HCT116 (cell line): ENCODE measurements around the gene STYXL1. TPM values are rescaled to one million over a fixed set of nuclear protein-coding genes. Genes with fewer than 3 reads are reported as not detected.

Experiments
- ATAC-seq: fragments of 200-7000 bp; cut with Tn5 transposase; 2 replicates; pipeline ENCODE4 v1.9.1; 2020; ENCODE audit warnings: mild to moderate bottlenecking, moderate library complexity
- BruUV-seq: library from RNA; stranded (reverse); fragments of 400-500 nt; replicated peaks from 2 replicates; lab custom pipeline; 2021; lab: Mats Ljungman, UMichigan
- CTCF ChIA-PET: fragments of 300-600 bp; sonication (Branson Sonifier 250); formaldehyde crosslinking; loops from one replicate; lab custom pipeline; 2021; ENCODE audit warnings: antibody characterized with exemption; lab: Charles Lee
- POLR2A ChIA-PET: fragments of 300-600, 350-600 bp; sonication (Branson Sonifier 250); formaldehyde crosslinking; loops from one replicate; lab custom pipeline; 2021; ENCODE audit warnings: antibody characterized with exemption; lab: Charles Lee
- RAD21 ChIA-PET, 2 experiments: fragments of 300-600 bp; sonication (Branson Sonifier 250); formaldehyde crosslinking; loops; one replicate each; lab custom pipeline; 2023; ENCODE audit warnings: low total read pairs in 2 of 2; ENCODE audit not compliant: uncharacterized antibody in 2 of 2, unreplicated experiment in 2 of 2, low non-redundant PET in 1 of 2; lab: Charles Lee
- DNase-seq: peaks from one replicate; pipeline ENCODE4 v3.0.0-alpha.2; 2010; ENCODE audit warnings: low read depth, low spot score
- H2AFZ ChIP-seq: fragments of 200-600 bp; shearing (Covaris generic), sonication (generic); 2 replicates; pipeline ENCODE4 v1.6.1; 2017; ENCODE audit warnings: low read depth, mixed run types, mixed read lengths, antibody characterized with exemption, low read length; ENCODE audit not compliant: poor library complexity, severe bottlenecking
- H3K27ac ChIP-seq: 2 replicates; pipeline ENCODE4 v1.5.1; 2012; ENCODE audit warnings: low read depth, low read length
- H3K27me3 ChIP-seq: fragments of 200-600 bp; sonication (generic); 2 replicates; pipeline ENCODE4 v1.6.1; 2016; ENCODE audit warnings: mixed run types, low read length, mixed read lengths; ENCODE audit not compliant: insufficient read depth
- H3K36me3 ChIP-seq, 2 experiments: fragments of 200-500 bp in 1 of 2; fragments of 200-600 bp in 1 of 2; sonication (Bioruptor generic) in 1 of 2; sonication (generic) in 1 of 2; 2 replicates each; pipeline versions ENCODE4 v1.5.1 to v1.6.1; 2014 to 2016; ENCODE audit warnings: low read length in 2 of 2, inconsistent platforms in 1 of 2, mixed read lengths in 1 of 2, mixed run types in 1 of 2; ENCODE audit not compliant: insufficient read depth in 2 of 2, control insufficient read depth in 1 of 2
- H3K4me1 ChIP-seq, 2 experiments: fragments of 200-600 bp in 1 of 2; sonication (generic) in 1 of 2; 2 replicates each; pipeline versions ENCODE4 v1.5.1 to v1.6.1; 2012 to 2017; ENCODE audit warnings: low read length in 2 of 2, inconsistent platforms in 1 of 2, mild to moderate bottlenecking in 1 of 2, mixed read lengths in 1 of 2, mixed run types in 1 of 2, moderate library complexity in 1 of 2; ENCODE audit not compliant: insufficient read depth in 2 of 2, control insufficient read depth in 1 of 2
- H3K4me2 ChIP-seq: fragments of 200-600 bp; sonication (generic); 2 replicates; pipeline ENCODE4 v1.6.1; 2017; ENCODE audit warnings: mixed run types, low read length, mixed read lengths
- H3K4me3 ChIP-seq, 2 experiments: fragments of 200-600 bp in 1 of 2; sonication (generic) in 1 of 2; replicated peaks in 1 of 2; 2 replicates each; pipeline ENCODE4 v1.5.1; 2011 to 2016; ENCODE audit warnings: low read length in 2 of 2, control low read depth in 1 of 2, low read depth in 1 of 2, mild to moderate bottlenecking in 1 of 2, mixed read lengths in 1 of 2, mixed run types in 1 of 2
- H3K79me2 ChIP-seq: fragments of 200-600 bp; sonication (generic); 2 replicates; pipeline ENCODE4 v1.6.1; 2017; ENCODE audit warnings: mild to moderate bottlenecking, mixed run types, low read length, moderate library complexity, mixed read lengths; ENCODE audit not compliant: insufficient read depth
- H3K9ac ChIP-seq: fragments of 200-600 bp; sonication (generic); 2 replicates; pipeline ENCODE4 v1.6.1; 2016; ENCODE audit warnings: low read length, mixed read lengths
- H3K9me2 ChIP-seq: fragments of 200-600 bp; sonication (generic), shearing (Covaris generic); 2 replicates; pipeline ENCODE4 v1.6.1; 2017; ENCODE audit warnings: mixed run types, mild to moderate bottlenecking, moderate library complexity; ENCODE audit not compliant: insufficient read depth
- H3K9me3 ChIP-seq, 2 experiments: fragments of 200-500 bp in 1 of 2; fragments of 200-600 bp in 1 of 2; sonication (Bioruptor generic) in 1 of 2; sonication (generic) in 1 of 2; 2 replicates each; pipeline ENCODE4 v1.6.1; 2014 to 2017; ENCODE audit warnings: low read length in 2 of 2, mixed read lengths in 2 of 2, inconsistent platforms in 1 of 2, low read depth in 1 of 2, mild to moderate bottlenecking in 1 of 2, mixed run types in 1 of 2, moderate library complexity in 1 of 2; ENCODE audit not compliant: control insufficient read depth in 1 of 2, insufficient read depth in 1 of 2
- H4K20me1 ChIP-seq: fragments of 200-600 bp; sonication (generic), shearing (Covaris generic); 2 replicates; pipeline ENCODE4 v1.6.1; 2017; ENCODE audit warnings: mixed run types, mild to moderate bottlenecking, moderate library complexity; ENCODE audit not compliant: insufficient read depth
- ATF3 ChIP-seq: IDR thresholded peaks from 2 replicates; pipeline ENCODE4 v1.6.1; 2012
- CBX3 ChIP-seq: IDR thresholded peaks from 2 replicates; pipeline ENCODE4 v1.6.1; 2012; ENCODE audit warnings: low read depth
- CEBPB ChIP-seq: IDR thresholded peaks from 2 replicates; pipeline ENCODE4 v1.6.1; 2012; ENCODE audit warnings: low read depth
- ELF1 ChIP-seq: IDR thresholded peaks from 2 replicates; pipeline ENCODE4 v1.6.1; 2012; ENCODE audit warnings: low read depth, borderline replicate concordance
- EZH2 ChIP-seq: fragments of 200-600 bp; sonication (generic); IDR thresholded peaks from 2 replicates; pipeline ENCODE4 v1.6.1; 2017; ENCODE audit warnings: antibody characterized with exemption, mixed run types
- EZH2phosphoT487 ChIP-seq: fragments of 200-600 bp; IDR thresholded peaks from 2 replicates; pipeline ENCODE4 v1.6.1; 2018; ENCODE audit warnings: antibody characterized with exemption, borderline replicate concordance
- FOSL1 ChIP-seq: IDR thresholded peaks from 2 replicates; pipeline ENCODE4 v1.6.1; 2012; ENCODE audit warnings: low read depth
- JUND ChIP-seq: IDR thresholded peaks from 2 replicates; pipeline ENCODE4 v1.6.1; 2012
- POLR2A ChIP-seq: IDR thresholded peaks from 2 replicates; pipeline ENCODE4 v1.7.0; 2011; ENCODE audit warnings: borderline replicate concordance; ENCODE audit not compliant: insufficient read depth, insufficient read length; ENCODE audit errors: extremely low read depth
- POLR2AphosphoS5 ChIP-seq: IDR thresholded peaks from 2 replicates; pipeline ENCODE4 v1.6.1; 2011; ENCODE audit warnings: mild to moderate bottlenecking, low read depth, low read length, moderate library complexity
- RAD21 ChIP-seq: IDR thresholded peaks from 2 replicates; pipeline ENCODE4 v1.6.1; 2012; ENCODE audit warnings: low read depth, mild to moderate bottlenecking
- REST ChIP-seq: IDR thresholded peaks from 2 replicates; pipeline ENCODE4 v1.6.1; 2012; ENCODE audit warnings: low read depth
- SIN3A ChIP-seq: IDR thresholded peaks from 2 replicates; pipeline ENCODE4 v1.6.1; 2012; ENCODE audit warnings: low read depth
- SP1 ChIP-seq: IDR thresholded peaks from 2 replicates; pipeline ENCODE4 v1.6.1; 2012; ENCODE audit warnings: low read depth
- SRF ChIP-seq: IDR thresholded peaks from 2 replicates; pipeline ENCODE4 v1.6.1; 2012; ENCODE audit warnings: low read depth
- ZBTB33 ChIP-seq: IDR thresholded peaks from 2 replicates; pipeline ENCODE4 v1.6.1; 2011; ENCODE audit warnings: mild to moderate bottlenecking, low read length, moderate library complexity; ENCODE audit not compliant: insufficient replicate concordance; ENCODE audit errors: extremely low read depth
- ZFX ChIP-seq: fragments of 450-650 bp; IDR thresholded peaks from 2 replicates; pipeline ENCODE4 v1.6.1; 2017
- ZNF274 ChIP-seq: fragments of 200-500 bp; sonication (Bioruptor generic); IDR thresholded peaks from 2 replicates; pipeline ENCODE4 v1.6.1; 2014; ENCODE audit warnings: mild to moderate bottlenecking, low read depth, low read length, inconsistent platforms
- intact Hi-C: fragments of 100-400 bp; cut with micrococcal nuclease; formaldehyde crosslinking; loops from 2 replicates; pipeline ENCODE4 v1.10.0; 2022
- total RNA-seq: library from RNA; stranded (reverse); gene quantifications from one replicate; pipeline ENCODE4 v1.2.1, GENCODE V29; 2021; ENCODE audit not compliant: unreplicated experiment
- TF ChIP-seq, protein P1 (sequence below), 3 experiments: fragments of 200-600 bp in 1 of 3; sonication (generic) in 1 of 3; IDR thresholded peaks in 2 of 3; conservative IDR thresholded peaks in 1 of 3; 2 replicates each; pipeline ENCODE4 v1.5.1; 2012 to 2017; ENCODE audit warnings: low read depth in 2 of 3, low read length in 2 of 3, antibody characterized with exemption in 1 of 3, borderline replicate concordance in 1 of 3, control low read depth in 1 of 3, mild to moderate bottlenecking in 1 of 3, mixed read lengths in 1 of 3, mixed run types in 1 of 3, moderate library complexity in 1 of 3; ENCODE audit not compliant: insufficient read depth in 1 of 3
- TF ChIP-seq, protein P2 (sequence below): IDR thresholded peaks from 2 replicates; pipeline ENCODE4 v1.6.1; 2012

The STYXL1 gene
- total RNA-seq, 1 experiment from 2014 or later = 32.5 TPM

GRCh38 chr7:76064208-76064970 is 16.6 kb upstream of the STYXL1 start:
- no peak overlapping the region for H3K4me2 ChIP-seq
- H3K9me3 ChIP-seq = no peaks in the 10 kb centered on the region
- H3K36me3 ChIP-seq = peaks cover 54 to 57% of the 10 kb centered on the region in 2 experiments; a peak in 3 of 4 replicates
- H3K27ac ChIP-seq = no peak overlapping the region
- no peaks in the 10 kb centered on the region for H3K9me2 ChIP-seq
- TF ChIP-seq FOSL1 = no peak
- no peak for TF ChIP-seq CEBPB
- no peak for TF ChIP-seq ZFX
- TF ChIP-seq RAD21 = no peak
- TF ChIP-seq SRF = no peak
- TF ChIP-seq EZH2 = no peak
- TF ChIP-seq ZBTB33 = no peak
- TF ChIP-seq SIN3A = no peak
- no peak for TF ChIP-seq POLR2A
- TF ChIP-seq EZH2phosphoT487 = no peak
- TF ChIP-seq, protein P1, sequence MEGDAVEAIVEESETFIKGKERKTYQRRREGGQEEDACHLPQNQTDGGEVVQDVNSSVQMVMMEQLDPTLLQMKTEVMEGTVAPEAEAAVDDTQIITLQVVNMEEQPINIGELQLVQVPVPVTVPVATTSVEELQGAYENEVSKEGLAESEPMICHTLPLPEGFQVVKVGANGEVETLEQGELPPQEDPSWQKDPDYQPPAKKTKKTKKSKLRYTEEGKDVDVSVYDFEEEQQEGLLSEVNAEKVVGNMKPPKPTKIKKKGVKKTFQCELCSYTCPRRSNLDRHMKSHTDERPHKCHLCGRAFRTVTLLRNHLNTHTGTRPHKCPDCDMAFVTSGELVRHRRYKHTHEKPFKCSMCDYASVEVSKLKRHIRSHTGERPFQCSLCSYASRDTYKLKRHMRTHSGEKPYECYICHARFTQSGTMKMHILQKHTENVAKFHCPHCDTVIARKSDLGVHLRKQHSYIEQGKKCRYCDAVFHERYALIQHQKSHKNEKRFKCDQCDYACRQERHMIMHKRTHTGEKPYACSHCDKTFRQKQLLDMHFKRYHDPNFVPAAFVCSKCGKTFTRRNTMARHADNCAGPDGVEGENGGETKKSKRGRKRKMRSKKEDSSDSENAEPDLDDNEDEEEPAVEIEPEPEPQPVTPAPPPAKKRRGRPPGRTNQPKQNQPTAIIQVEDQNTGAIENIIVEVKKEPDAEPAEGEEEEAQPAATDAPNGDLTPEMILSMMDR (IDR thresholded peaks at IDR 0.05 in 2 of 3, conservative IDR thresholded peaks at IDR 0.05 in 1 of 3; ENCODE audit: borderline replicate concordance in 1 of 3, insufficient read depth in 1 of 3, low read depth in 2 of 3, low read length in 2 of 3) = no peak
- no peak for TF ChIP-seq ATF3
- no peak for TF ChIP-seq ELF1
- no peak for TF ChIP-seq SP1
- TF ChIP-seq JUND = no peak
- TF ChIP-seq, protein P2, sequence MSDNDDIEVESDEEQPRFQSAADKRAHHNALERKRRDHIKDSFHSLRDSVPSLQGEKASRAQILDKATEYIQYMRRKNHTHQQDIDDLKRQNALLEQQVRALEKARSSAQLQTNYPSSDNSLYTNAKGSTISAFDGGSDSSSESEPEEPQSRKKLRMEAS = no peak
- no peak for TF ChIP-seq REST
- no peak for TF ChIP-seq ZNF274
- TF ChIP-seq CBX3 = no peak
- TF ChIP-seq POLR2AphosphoS5 = no peak
- CTCF ChIA-PET = no interaction called here
- H3K79me2 ChIP-seq = no peaks in the 10 kb centered on the region
- RAD21 ChIA-PET = no interaction called here
- no peak overlapping the region for H3K4me3 ChIP-seq
- POLR2A ChIA-PET = no interaction called here
- no peak overlapping the region for H3K9ac ChIP-seq
- H2AFZ ChIP-seq = no peak overlapping the region
- DNase-seq (no peak), ATAC-seq (no peak)
- H3K4me1 ChIP-seq = peaks cover 8 to 10% of the 10 kb centered on the region in 2 experiments
- H3K27me3 ChIP-seq = no peaks in the 10 kb centered on the region
- intact Hi-C loops = no loop called here
- H4K20me1 ChIP-seq = no peaks in the 10 kb centered on the region
- BruUV-seq = no TSS peak
